K562 (cell line): ENCODE data around the gene CFAP300. TPM values are rescaled to one million over a fixed set of nuclear protein-coding genes. Genes with fewer than 3 reads are reported as not detected.
A peak's percentile ranks its signal among the peaks of the same experiment; 100 is the strongest.

Experiments used
- ATAC-seq: fragments of 200-7000 bp; cut with Tn5 transposase; 3 replicates; pipeline ENCODE4 v1.9.1; 2020; ENCODE audit warnings: moderate library complexity
- BruUV-seq: library from RNA; stranded (reverse); fragments of 400-500 nt; replicated peaks from 2 replicates; lab custom pipeline; 2021; lab: Mats Ljungman, UMichigan
- CTCF ChIA-PET: fragments of 300-600 bp; formaldehyde crosslinking; extraction: SDS; loops from one replicate; lab custom pipeline; 2021; ENCODE audit warnings: low intra/inter-chr PET ratio; lab: Yijun Ruan, JAX
- POLR2A ChIA-PET: fragments of 300-600, 350-650 bp; sonication (Branson Sonifier 250); formaldehyde crosslinking; extraction: SDS; loops from one replicate; lab custom pipeline; 2021; ENCODE audit warnings: antibody characterized with exemption, inconsistent platforms; lab: Yijun Ruan, JAX
- DNase-seq, 4 experiments: peaks; one replicate each; pipeline versions ENCODE4 v3.0.0 to v3.0.0-alpha.2; 2011 to 2018; ENCODE audit warnings: low spot score in 3 of 4, mixed read lengths in 3 of 4; ENCODE audit errors: extremely low read depth in 1 of 4
- FAIRE-seq: peaks from 2 replicates; lab custom pipeline; 2011; peaks lifted over from hg19 to GRCh38; lab: Jason Lieb, UNC
- H2AFZ ChIP-seq: 2 replicates; pipeline ENCODE4 v1.6.0; 2011; ENCODE audit warnings: low read depth, low read length, control low read depth, inconsistent platforms
- H3K27ac ChIP-seq: fragments of 200-600 bp; 3 replicates; pipeline ENCODE4 v1.8.0; 2011; ENCODE audit warnings: low read depth, mild to moderate bottlenecking, control low read depth, inconsistent platforms, low read length, moderate library complexity, mixed read lengths; ENCODE audit errors: extremely low read depth
- H3K27me3 ChIP-seq, 2 experiments: fragments of 300-600 bp in 1 of 2; 2 replicates in 1 of 2; 3 replicates in 1 of 2; pipeline versions ENCODE4 v1.6.0 to v1.8.0; 2011; ENCODE audit warnings: inconsistent platforms in 2 of 2, low read length in 2 of 2, mild to moderate bottlenecking in 1 of 2, mixed read lengths in 1 of 2, moderate library complexity in 1 of 2; ENCODE audit not compliant: control insufficient read depth in 2 of 2, insufficient read depth in 2 of 2
- H3K36me3 ChIP-seq: fragments of 300-600 bp; 3 replicates; pipeline ENCODE4 v1.8.0; 2011; ENCODE audit warnings: mild to moderate bottlenecking, low read length, inconsistent platforms; ENCODE audit not compliant: control insufficient read depth, insufficient read depth
- H3K4me1 ChIP-seq, 2 experiments: fragments of 200-600 bp in 1 of 2; replicated peaks in 1 of 2; 2 replicates in 1 of 2; 3 replicates in 1 of 2; pipeline versions ENCODE4 v1.5.1 to v1.8.0; 2011; ENCODE audit warnings: inconsistent platforms in 2 of 2, low read length in 2 of 2, mild to moderate bottlenecking in 1 of 2, mixed read lengths in 1 of 2, moderate library complexity in 1 of 2; ENCODE audit not compliant: control insufficient read depth in 2 of 2, insufficient read depth in 2 of 2
- H3K4me2 ChIP-seq: 2 replicates; pipeline ENCODE4 v1.6.1; 2011; ENCODE audit warnings: low read length, control low read depth, inconsistent platforms, mixed read lengths; ENCODE audit not compliant: insufficient read depth
- H3K4me3 ChIP-seq: fragments of 200-600 bp; sonication (generic), shearing (Covaris generic); 2 replicates; pipeline ENCODE4 v1.5.1; 2016; ENCODE audit warnings: control low read depth, inconsistent platforms
- H3K79me2 ChIP-seq: fragments of 200-600 bp; 3 replicates; pipeline ENCODE4 v1.8.0; 2011; ENCODE audit warnings: low read length, inconsistent platforms; ENCODE audit not compliant: control insufficient read depth, insufficient read depth
- H3K9ac ChIP-seq, 2 experiments: 2 replicates each; pipeline versions ENCODE4 v1.6.0 to v1.6.1; 2011; ENCODE audit warnings: low read depth in 2 of 2, low read length in 2 of 2, control low read depth in 1 of 2, inconsistent platforms in 1 of 2, mild to moderate bottlenecking in 1 of 2, mixed read lengths in 1 of 2; ENCODE audit not compliant: insufficient read depth in 1 of 2
- H3K9me1 ChIP-seq: one replicate; pipeline ENCODE4 v1.6.0; 2011; ENCODE audit warnings: inconsistent platforms, mild to moderate bottlenecking, low read length, moderate library complexity; ENCODE audit not compliant: control insufficient read depth, insufficient read depth
- H3K9me3 ChIP-seq: replicated peaks from 2 replicates; pipeline ENCODE4 v1.5.1; 2011; ENCODE audit warnings: low read depth, low read length, inconsistent platforms; ENCODE audit not compliant: control insufficient read depth, insufficient read depth
- H4K20me1 ChIP-seq: replicated peaks from 2 replicates; pipeline ENCODE4 v1.6.1; 2011; ENCODE audit warnings: low read length, inconsistent platforms, mixed read lengths; ENCODE audit not compliant: control insufficient read depth, insufficient read depth
- HDAC1 ChIP-seq, 2 experiments: fragments of 450-650 bp; IDR thresholded peaks; 2 replicates each; pipeline ENCODE4 v1.6.1; 2016 to 2017; ENCODE audit warnings: inconsistent platforms in 1 of 2, mild to moderate bottlenecking in 1 of 2, moderate library complexity in 1 of 2
- L3MBTL2 ChIP-seq: fragments of 450-650 bp; IDR thresholded peaks from 2 replicates; pipeline ENCODE4 v1.6.1; 2016; ENCODE audit warnings: mild to moderate bottlenecking, moderate library complexity
- MEF2D ChIP-seq: conservative IDR thresholded peaks from 2 replicates; pipeline ENCODE4 v1.6.1; 2016; ENCODE audit warnings: low read depth, missing genetic modification characterization, missing compliant biosample characterization
- MTF1 ChIP-seq: fragments of 250-450 bp; sonication (Bioruptor Pico); IDR thresholded peaks from 2 replicates; pipeline ENCODE4 v1.9.0; 2021; ENCODE audit warnings: moderate library complexity, mild to moderate bottlenecking, inconsistent platforms, borderline replicate concordance
- PHF8 ChIP-seq: fragments of 200-600 bp; sonication (generic); IDR thresholded peaks from 2 replicates; pipeline ENCODE4 v1.6.1; 2012; ENCODE audit warnings: mixed run types, mild to moderate bottlenecking, inconsistent platforms, low read length, moderate library complexity, borderline replicate concordance
- POLR2A ChIP-seq: fragments of 450-650 bp; conservative IDR thresholded peaks from 2 replicates; pipeline ENCODE4 v1.6.1; 2016
- ZNF644 ChIP-seq: fragments of 200-800 bp; sonication (Bioruptor generic); IDR thresholded peaks from 2 replicates; pipeline ENCODE4 v1.6.1; 2016; ENCODE audit warnings: low read depth, missing genetic modification characterization, missing compliant biosample characterization
- ZNF76 ChIP-seq: fragments of 250-450 bp; sonication (Bioruptor Pico); IDR thresholded peaks from 2 replicates; pipeline ENCODE4 v1.4.0; 2020; ENCODE audit warnings: mild to moderate bottlenecking, moderate library complexity, borderline replicate concordance
- WGBS: fragments of 100-300 bp; shearing (Covaris generic); methylation state at CpG from one replicate; pipeline ENCODE4 v1.1.6; 2016; ENCODE audit warnings: low coverage, mixed read lengths; ENCODE audit not compliant: insufficient coverage; ENCODE audit errors: missing lambda C conversion rate; 5-methylcytosine and 5-hydroxymethylcytosine counted together
- in situ Hi-C: fragments of 300-500 bp; cut with MboI; formaldehyde crosslinking; loops from 4 replicates; pipeline ENCODE4 v1.15.0; 2018; ENCODE audit warnings: inconsistent platforms, mixed read lengths
- intact Hi-C: fragments of 100-400 bp; cut with micrococcal nuclease; formaldehyde crosslinking; loops from 2 replicates; pipeline ENCODE4 v1.14.2; 2022
- polyA plus RNA-seq, 8 experiments: library from polyadenylated mRNA; depleted of rRNA in 4 of 8; stranded (reverse) in 5 of 8; unstranded in 3 of 8; fragments of >200 nt; fragmentation: Nextera tagmentation in 2 of 8; fragmentation: Illumina TruSeq in 1 of 8; extraction: Ambion mirVana in 2 of 8; extraction: Trizol in 1 of 8; gene quantifications; 2 replicates each; pipeline versions ENCODE4 v1.2.1 to v1.2.3, GENCODE V29; 2011 to 2014; ENCODE audit warnings: inconsistent platforms in 1 of 8, missing spikeins in 1 of 8
- total RNA-seq, 7 experiments: library from RNA; depleted of rRNA in 6 of 7; stranded (reverse); fragments of >200 nt in 6 of 7; fragmentation: Illumina TruSeq in 2 of 7; extraction: Trizol in 2 of 7; gene quantifications; 2 replicates each; pipeline versions ENCODE4 v1.2.1 to v1.2.3, GENCODE V29; 2011 to 2021; ENCODE audit warnings: low replicate concordance in 1 of 7
- TF ChIP-seq, protein P1 (sequence below), 2 experiments: fragments of 250-450 bp in 1 of 2; fragments of 450-650 bp in 1 of 2; sonication (Bioruptor Pico) in 1 of 2; IDR thresholded peaks; 2 replicates each; pipeline versions ENCODE4 v1.6.1 to v1.8.0; 2016 to 2021; ENCODE audit warnings: mild to moderate bottlenecking in 2 of 2, moderate library complexity in 2 of 2, missing compliant biosample characterization in 1 of 2, missing genetic modification characterization in 1 of 2
- TF ChIP-seq, protein P2 (sequence below): fragments of 250-450 bp; sonication (Bioruptor Pico); IDR thresholded peaks from 2 replicates; pipeline ENCODE4 v1.8.0; 2022; ENCODE audit warnings: moderate library complexity, mild to moderate bottlenecking, inconsistent platforms
- TF ChIP-seq, protein P3 (sequence below), 3 experiments: fragments of 200-800 bp in 1 of 3; sonication (Bioruptor generic) in 1 of 3; sonication (generic) in 1 of 3; formaldehyde crosslinking in 1 of 3; IDR thresholded peaks; 2 replicates each; pipeline versions ENCODE4 v1.6.1 to v1.8.0; 2016 to 2022; ENCODE audit warnings: mild to moderate bottlenecking in 2 of 3, missing compliant biosample characterization in 2 of 3, missing genetic modification characterization in 2 of 3, missing genetic modification reagents in 1 of 3
- TF ChIP-seq, protein P4 (sequence below): sonication (generic); formaldehyde crosslinking; IDR thresholded peaks from 2 replicates; pipeline ENCODE4 v1.4.0; 2020; ENCODE audit warnings: mild to moderate bottlenecking, missing genetic modification reagents
- TF ChIP-seq, protein P5 (sequence below): fragments of 450-650 bp; formaldehyde crosslinking; conservative IDR thresholded peaks from 2 replicates; pipeline ENCODE4 v1.4.0; 2022; ENCODE audit warnings: mild to moderate bottlenecking, missing genetic modification characterization

The CFAP300 gene
- total and polyA plus RNA-seq, 9 of the 15 experiments (the other 6 are each of a cell fraction or from before 2014, with no cell fraction given): not detected

DNA sequence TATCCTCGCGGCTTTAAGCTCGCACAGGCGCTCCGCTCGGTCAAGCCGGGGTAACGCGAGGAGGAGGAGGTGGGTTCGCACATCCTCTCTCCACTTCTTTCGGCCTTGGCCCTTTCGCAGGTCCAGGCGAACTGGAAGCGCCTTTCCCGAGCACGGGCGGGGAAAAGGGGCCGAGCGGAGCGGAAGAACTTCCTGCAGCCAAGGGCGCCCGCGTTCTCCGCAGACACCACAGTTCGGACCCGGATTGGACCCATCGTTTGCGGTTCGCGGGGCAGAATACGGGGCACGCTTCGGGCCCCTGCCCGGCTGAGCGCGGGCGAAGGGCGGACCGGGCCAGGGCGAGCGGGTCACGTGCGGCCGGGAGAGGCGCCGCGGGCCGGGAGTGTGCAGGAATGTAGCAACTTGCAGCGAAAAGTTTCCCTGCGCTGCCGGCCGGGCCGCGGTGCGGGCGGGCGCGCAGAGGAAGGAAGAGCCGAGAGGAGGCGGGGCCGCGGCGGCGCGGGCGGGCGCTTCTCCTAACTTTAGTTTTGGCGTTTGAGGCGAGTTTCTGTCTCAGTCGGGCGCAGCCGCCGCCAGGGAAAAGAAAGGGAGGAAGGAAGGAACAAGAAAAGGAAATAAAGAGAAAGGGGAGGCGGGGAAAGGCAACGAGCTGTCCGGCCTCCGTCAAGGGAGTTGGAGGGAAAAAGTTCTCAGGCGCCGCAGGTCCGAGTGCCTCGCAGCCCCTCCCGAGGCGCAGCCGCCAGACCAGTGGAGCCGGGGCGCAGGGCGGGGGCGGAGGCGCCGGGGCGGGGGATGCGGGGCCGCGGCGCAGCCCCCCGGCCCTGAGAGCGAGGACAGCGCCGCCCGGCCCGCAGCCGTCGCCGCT is 62.9 kb downstream of the CFAP300 start, which contains the start of gene YAP1:
Gene YAP1 (plus strand): TSS at position 552 of the 865 bp plus-strand sequence. CDS start 402 bp downstream, outside the sequence.
- BruUV-seq: no TSS peak
- H3K36me3 ChIP-seq: no peaks in the 10 kb centered on the region
- no peak within 1 kb of the TSS for H3K27ac ChIP-seq
- H3K4me2 ChIP-seq: peak within 1 kb of the TSS; percentile 55; the same call in 1 of the 2 replicates
- no peaks in the 10 kb centered on the region for H4K20me1 ChIP-seq
- H3K4me1 ChIP-seq: peaks cover 0 to 12% of the 10 kb centered on the region in 2 experiments; a peak in 1 of 5 replicates
- ATAC-seq (peak; percentile 94), DNase-seq (peak; percentile 37 to 66 (median 48)), FAIRE-seq (no peak)
- peaks cover 0 to 6% of the 10 kb centered on the region in 2 experiments; a peak in 1 of 5 replicates for H3K27me3 ChIP-seq
- H3K9ac ChIP-seq: no peak within 1 kb of the TSS
- WGBS: 19% methylated on average over 40 of the region's 104 CpGs
- H3K79me2 ChIP-seq: no peaks in the 10 kb centered on the region
- in situ Hi-C loops (no loop called here), intact Hi-C loops (no loop called here)
- no peaks in the 10 kb centered on the region for H3K9me1 ChIP-seq
- CTCF ChIA-PET: no interaction called here
- POLR2A ChIA-PET: no interaction called here
- peak within 1 kb of the TSS; percentile 19 for H3K4me3 ChIP-seq
- no peaks in the 10 kb centered on the region for H3K9me3 ChIP-seq
- peak within 1 kb of the TSS; percentile 59; the same call in 1 of the 2 replicates for H2AFZ ChIP-seq
- TF ChIP-seq, protein P1, sequence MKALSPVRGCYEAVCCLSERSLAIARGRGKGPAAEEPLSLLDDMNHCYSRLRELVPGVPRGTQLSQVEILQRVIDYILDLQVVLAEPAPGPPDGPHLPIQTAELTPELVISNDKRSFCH (CRISPR knock-in tag; IDR thresholded peaks at IDR 0.05): no peak
- TF ChIP-seq, protein P1 (tag; IDR thresholded peaks at IDR 0.05): no peak
- TF ChIP-seq L3MBTL2 (peak; percentile 24; the same call in 1 of the 2 replicates), PHF8 (no peak), ZNF644 (tag) (no peak), MTF1 (no peak), MEF2D (tag) (no peak), POLR2A (no peak), HDAC1 (IDR thresholded peaks at IDR 0.05) (no peak), ZNF76 (CRISPR knock-in tag) (no peak)
- TF ChIP-seq, protein P2, sequence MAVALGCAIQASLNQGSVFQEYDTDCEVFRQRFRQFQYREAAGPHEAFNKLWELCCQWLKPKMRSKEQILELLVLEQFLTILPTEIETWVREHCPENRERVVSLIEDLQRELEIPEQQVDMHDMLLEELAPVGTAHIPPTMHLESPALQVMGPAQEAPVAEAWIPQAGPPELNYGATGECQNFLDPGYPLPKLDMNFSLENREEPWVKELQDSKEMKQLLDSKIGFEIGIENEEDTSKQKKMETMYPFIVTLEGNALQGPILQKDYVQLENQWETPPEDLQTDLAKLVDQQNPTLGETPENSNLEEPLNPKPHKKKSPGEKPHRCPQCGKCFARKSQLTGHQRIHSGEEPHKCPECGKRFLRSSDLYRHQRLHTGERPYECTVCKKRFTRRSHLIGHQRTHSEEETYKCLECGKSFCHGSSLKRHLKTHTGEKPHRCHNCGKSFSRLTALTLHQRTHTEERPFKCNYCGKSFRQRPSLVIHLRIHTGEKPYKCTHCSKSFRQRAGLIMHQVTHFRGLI (CRISPR knock-in tag): no peak
- TF ChIP-seq, protein P3, sequence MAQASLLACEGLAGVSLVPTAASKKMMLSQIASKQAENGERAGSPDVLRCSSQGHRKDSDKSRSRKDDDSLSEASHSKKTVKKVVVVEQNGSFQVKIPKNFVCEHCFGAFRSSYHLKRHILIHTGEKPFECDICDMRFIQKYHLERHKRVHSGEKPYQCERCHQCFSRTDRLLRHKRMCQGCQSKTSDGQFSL (CRISPR knock-in tag; IDR thresholded peaks at IDR 0.05): no peak
- TF ChIP-seq, protein P3 (tag; IDR thresholded peaks at IDR 0.05): no peak
- TF ChIP-seq, protein P4, sequence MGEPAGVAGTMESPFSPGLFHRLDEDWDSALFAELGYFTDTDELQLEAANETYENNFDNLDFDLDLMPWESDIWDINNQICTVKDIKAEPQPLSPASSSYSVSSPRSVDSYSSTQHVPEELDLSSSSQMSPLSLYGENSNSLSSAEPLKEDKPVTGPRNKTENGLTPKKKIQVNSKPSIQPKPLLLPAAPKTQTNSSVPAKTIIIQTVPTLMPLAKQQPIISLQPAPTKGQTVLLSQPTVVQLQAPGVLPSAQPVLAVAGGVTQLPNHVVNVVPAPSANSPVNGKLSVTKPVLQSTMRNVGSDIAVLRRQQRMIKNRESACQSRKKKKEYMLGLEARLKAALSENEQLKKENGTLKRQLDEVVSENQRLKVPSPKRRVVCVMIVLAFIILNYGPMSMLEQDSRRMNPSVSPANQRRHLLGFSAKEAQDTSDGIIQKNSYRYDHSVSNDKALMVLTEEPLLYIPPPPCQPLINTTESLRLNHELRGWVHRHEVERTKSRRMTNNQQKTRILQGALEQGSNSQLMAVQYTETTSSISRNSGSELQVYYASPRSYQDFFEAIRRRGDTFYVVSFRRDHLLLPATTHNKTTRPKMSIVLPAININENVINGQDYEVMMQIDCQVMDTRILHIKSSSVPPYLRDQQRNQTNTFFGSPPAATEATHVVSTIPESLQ (CRISPR knock-in tag): no peak
- TF ChIP-seq, protein P5, sequence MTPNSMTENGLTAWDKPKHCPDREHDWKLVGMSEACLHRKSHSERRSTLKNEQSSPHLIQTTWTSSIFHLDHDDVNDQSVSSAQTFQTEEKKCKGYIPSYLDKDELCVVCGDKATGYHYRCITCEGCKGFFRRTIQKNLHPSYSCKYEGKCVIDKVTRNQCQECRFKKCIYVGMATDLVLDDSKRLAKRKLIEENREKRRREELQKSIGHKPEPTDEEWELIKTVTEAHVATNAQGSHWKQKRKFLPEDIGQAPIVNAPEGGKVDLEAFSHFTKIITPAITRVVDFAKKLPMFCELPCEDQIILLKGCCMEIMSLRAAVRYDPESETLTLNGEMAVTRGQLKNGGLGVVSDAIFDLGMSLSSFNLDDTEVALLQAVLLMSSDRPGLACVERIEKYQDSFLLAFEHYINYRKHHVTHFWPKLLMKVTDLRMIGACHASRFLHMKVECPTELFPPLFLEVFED (CRISPR knock-in tag): no peak
